HG02642 (cell line): ENCODE results near the gene KCNJ16.

Experiments
- ATAC-seq: cut with Tn5 transposase; IDR thresholded peaks from one replicate; pipeline ENCODE4 v1.9.1; 2021; ENCODE audit warnings: mild to moderate bottlenecking; ENCODE audit not compliant: unreplicated experiment, poor library complexity

Gene KCNJ16

GRCh38 chr17:70067134-70067533 lies 7.9 kb upstream of the KCNJ16 start:
- ATAC-seq, result no peak

- ATAC-seq, result no peak
Measured at GRCh38 chr17:70070305-70071027, 4.6 kb upstream of the KCNJ16 start.

- ATAC-seq, result no peak
Measured at GRCh38 chr17:70071127-70071526, 3.9 kb upstream of the KCNJ16 start.

GRCh38 chr17:70071620-70072019 lies 3.4 kb upstream of the KCNJ16 start:
- ATAC-seq, result no peak

GRCh38 chr17:70072546-70073309 lies 2.3 kb upstream of the KCNJ16 start:
- ATAC-seq, result no peak

- no peak for ATAC-seq
Measured at GRCh38 chr17:70073310-70073709, 1.7 kb upstream of the KCNJ16 start.

- ATAC-seq, result no peak
Measured at GRCh38 chr17:70073799-70074198, 1.2 kb upstream of the KCNJ16 start.

GRCh38 chr17:70074236-70074830 lies 692 bp upstream of the KCNJ16 start:
- no peak for ATAC-seq

GRCh38 chr17:70076189-70076588 lies 1.2 kb downstream of the KCNJ16 start:
- ATAC-seq, result no peak

GRCh38 chr17:70076831-70077230 lies 1.8 kb downstream of the KCNJ16 start:
- ATAC-seq, result no peak

GRCh38 chr17:70078549-70078948 lies 3.5 kb downstream of the KCNJ16 start:
- ATAC-seq, result no peak

GRCh38 chr17:70078994-70079531 lies 4.0 kb downstream of the KCNJ16 start:
- no peak for ATAC-seq

GRCh38 chr17:70080541-70081347 lies 5.7 kb downstream of the KCNJ16 start:
- no peak for ATAC-seq

- no peak for ATAC-seq
Measured at GRCh38 chr17:70081885-70082284, 6.9 kb downstream of the KCNJ16 start.

GRCh38 chr17:70084476-70084875 lies 9.5 kb downstream of the KCNJ16 start:
- no peak for ATAC-seq

- no peak for ATAC-seq
Measured at GRCh38 chr17:70086516-70086915, 11.5 kb downstream of the KCNJ16 start.

- no peak for ATAC-seq
Measured at GRCh38 chr17:70089513-70090148, 14.6 kb downstream of the KCNJ16 start.

GRCh38 chr17:70091005-70091568 lies 16.1 kb downstream of the KCNJ16 start:
- no peak for ATAC-seq

- ATAC-seq, result no peak
Measured at GRCh38 chr17:70091696-70092095, 16.7 kb downstream of the KCNJ16 start.

GRCh38 chr17:70093163-70093562 lies 18.1 kb downstream of the KCNJ16 start:
- no peak for ATAC-seq
